Mesenchymal stem cell (in vitro differentiated cells and primary cell): Measurements from ENCODE around the gene GNPTG.
"Not testable (repeated sequence)": the region's sequence is repeated elsewhere in the genome, so short reads cannot be mapped to it uniquely, and the experiment has no call there.

ENCODE experiments used
- DNase-seq: peaks from one replicate; pipeline ENCODE4 v3.0.0-alpha.2; 2013
- H2AFZ ChIP-seq: one replicate; pipeline ENCODE4 v1.6.1; 2013; ENCODE audit warnings: low read depth, mild to moderate bottlenecking, control low read depth, inconsistent platforms, low read length, moderate library complexity
- H2AK5ac ChIP-seq: 2 replicates; pipeline ENCODE4 v1.6.1; 2013; ENCODE audit warnings: low read length, moderate library complexity, mild to moderate bottlenecking, inconsistent platforms; ENCODE audit not compliant: severe bottlenecking
- H2BK120ac ChIP-seq: one replicate; pipeline ENCODE4 v1.6.1; 2013; ENCODE audit warnings: low read depth, mild to moderate bottlenecking, inconsistent platforms, low read length, moderate library complexity
- H2BK12ac ChIP-seq, 2 experiments: one replicate each; pipeline ENCODE4 v1.6.1; 2013; ENCODE audit warnings: inconsistent platforms in 2 of 2, low read length in 2 of 2, mild to moderate bottlenecking in 2 of 2, moderate library complexity in 2 of 2, control low read depth in 1 of 2
- H2BK15ac ChIP-seq: one replicate; pipeline ENCODE4 v1.6.1; 2013; ENCODE audit warnings: mild to moderate bottlenecking, low read depth, inconsistent platforms; ENCODE audit not compliant: poor library complexity, severe bottlenecking
- H2BK5ac ChIP-seq: 2 replicates; pipeline ENCODE4 v1.6.1; 2013; ENCODE audit warnings: low read depth, mild to moderate bottlenecking, low read length, control low read depth, inconsistent platforms; ENCODE audit not compliant: poor library complexity, severe bottlenecking
- H3K14ac ChIP-seq, 2 experiments: one replicate each; pipeline ENCODE4 v1.6.1; 2013; ENCODE audit warnings: inconsistent platforms in 2 of 2, low read length in 2 of 2, control low read depth in 1 of 2, mild to moderate bottlenecking in 1 of 2, moderate library complexity in 1 of 2
- H3K18ac ChIP-seq, 2 experiments: one replicate each; pipeline ENCODE4 v1.6.1; 2013; ENCODE audit warnings: inconsistent platforms in 2 of 2, low read length in 2 of 2, control low read depth in 1 of 2, low read depth in 1 of 2, mild to moderate bottlenecking in 1 of 2
- H3K23ac ChIP-seq, 2 experiments: one replicate each; pipeline ENCODE4 v1.6.1; 2013; ENCODE audit warnings: inconsistent platforms in 2 of 2, low read length in 2 of 2, mild to moderate bottlenecking in 2 of 2, moderate library complexity in 2 of 2, control low read depth in 1 of 2
- H3K27ac ChIP-seq: 2 replicates; pipeline ENCODE4 v1.5.1; 2013; ENCODE audit warnings: mild to moderate bottlenecking, moderate library complexity, low read length, control low read depth, inconsistent platforms; ENCODE audit not compliant: poor library complexity, severe bottlenecking
- H3K27me3 ChIP-seq, 2 experiments: 2 replicates each; pipeline versions ENCODE4 v1.6.1 to v1.7.0; 2013; ENCODE audit warnings: low read length in 2 of 2, mild to moderate bottlenecking in 2 of 2, moderate library complexity in 2 of 2, control low read depth in 1 of 2, inconsistent platforms in 1 of 2; ENCODE audit not compliant: control insufficient read depth in 1 of 2, insufficient read depth in 1 of 2
- H3K36me3 ChIP-seq, 2 experiments: 2 replicates each; pipeline versions ENCODE4 v1.6.1 to v1.7.0; 2013; ENCODE audit warnings: low read length in 2 of 2, control low read depth in 1 of 2, inconsistent platforms in 1 of 2, low read depth in 1 of 2, mild to moderate bottlenecking in 1 of 2; ENCODE audit not compliant: insufficient read depth in 2 of 2, control insufficient read depth in 1 of 2
- H3K4ac ChIP-seq, 2 experiments: one replicate each; pipeline ENCODE4 v1.6.1; 2013; ENCODE audit warnings: inconsistent platforms in 2 of 2, low read length in 2 of 2, mild to moderate bottlenecking in 2 of 2, moderate library complexity in 2 of 2, control low read depth in 1 of 2, low read depth in 1 of 2
- H3K4me1 ChIP-seq: 2 replicates; pipeline ENCODE4 v1.6.1; 2013; ENCODE audit warnings: low read depth, low read length, control low read depth; ENCODE audit not compliant: control insufficient read depth, insufficient read depth
- H3K4me2 ChIP-seq: 2 replicates; pipeline ENCODE4 v1.6.1; 2013; ENCODE audit warnings: low read length, mild to moderate bottlenecking, inconsistent platforms; ENCODE audit not compliant: poor library complexity, severe bottlenecking
- H3K4me3 ChIP-seq, 2 experiments: 2 replicates each; pipeline versions ENCODE4 v1.5.1 to v1.7.0; 2013; ENCODE audit warnings: low read length in 2 of 2, mild to moderate bottlenecking in 2 of 2, control low read depth in 1 of 2, low read depth in 1 of 2; ENCODE audit not compliant: insufficient read depth in 1 of 2
- H3K79me1 ChIP-seq: replicated peaks from 2 replicates; pipeline ENCODE4 v1.6.1; 2013; ENCODE audit warnings: mild to moderate bottlenecking, control low read depth, low read length, inconsistent platforms; ENCODE audit not compliant: poor library complexity, severe bottlenecking
- H3K9ac ChIP-seq: 2 replicates; pipeline ENCODE4 v1.7.0; 2013; ENCODE audit warnings: mild to moderate bottlenecking, low read length, moderate library complexity
- H3K9me3 ChIP-seq: 2 replicates; pipeline ENCODE4 v1.7.0; 2013; ENCODE audit warnings: mild to moderate bottlenecking, low read length; ENCODE audit not compliant: control insufficient read depth
- H4K8ac ChIP-seq: one replicate; pipeline ENCODE4 v1.6.1; 2013; ENCODE audit warnings: inconsistent platforms, mild to moderate bottlenecking, low read length, moderate library complexity
- H4K91ac ChIP-seq: one replicate; pipeline ENCODE4 v1.6.1; 2013; ENCODE audit warnings: mild to moderate bottlenecking, low read length, inconsistent platforms
- WGBS: methylation state at CpG from one replicate; pipeline ENCODE4 v1.1.7; 2013; ENCODE audit warnings: mixed read lengths; 5-methylcytosine and 5-hydroxymethylcytosine counted together

The GNPTG gene

GRCh38 chr16:1326946-1327618, 24.6 kb upstream of the GNPTG start:
- Histone ChIP-seq H3K4me1 (peaks cover 11% of the 10 kb centered on the region), H2BK12ac (no peak overlapping the region), H3K36me3 (peaks cover 32 to 52% of the 10 kb centered on the region in 2 experiments), H2BK15ac (no peak overlapping the region), H3K18ac (no peak overlapping the region), H4K91ac (no peak overlapping the region), H4K8ac (no peak overlapping the region), H2AFZ (no peak overlapping the region), H3K27ac (no peak overlapping the region), H3K79me1 (peaks cover 19% of the 10 kb centered on the region), H2BK120ac (no peak overlapping the region), H2AK5ac (no peak overlapping the region), H3K4me2 (no peak overlapping the region), H3K23ac (no peak overlapping the region), H3K9me3 (no peaks in the 10 kb centered on the region), H3K4ac (no peak overlapping the region), H3K27me3 (peaks cover 17 to 20% of the 10 kb centered on the region in 2 experiments), H2BK5ac (no peak overlapping the region), H3K14ac (no peak overlapping the region), H3K9ac (no peak overlapping the region), H3K4me3 (no peak overlapping the region)
- WGBS: 90% methylated on average over 17 of the region's 17 CpGs
- DNase-seq: no peak

DNA sequence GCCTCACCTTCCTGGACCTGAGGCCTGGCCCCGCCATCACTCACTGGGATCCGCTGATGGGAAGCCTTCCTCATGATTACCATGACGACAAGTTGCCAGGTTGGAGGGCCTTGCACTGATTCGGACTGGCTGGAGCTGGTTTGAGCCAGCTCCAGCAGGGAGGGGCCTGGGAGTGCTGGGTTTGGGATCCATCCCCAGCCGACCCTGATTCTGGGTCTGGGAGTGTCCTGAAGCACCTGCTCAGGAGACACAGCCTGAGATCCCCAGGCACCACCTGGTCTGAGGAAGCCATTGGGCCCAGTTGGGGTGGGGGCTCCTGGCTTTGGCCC, 24.1 kb upstream of the GNPTG start:
- H3K27ac ChIP-seq: no peak overlapping the region
- H3K4me1 ChIP-seq: peaks cover 16% of the 10 kb centered on the region
- H3K9ac ChIP-seq: no peak overlapping the region
- H2BK12ac ChIP-seq: no peak overlapping the region
- no peak overlapping the region for H3K23ac ChIP-seq
- H3K36me3 ChIP-seq: peaks cover 29 to 48% of the 10 kb centered on the region in 2 experiments
- no peak for DNase-seq
- no peak overlapping the region for H3K14ac ChIP-seq
- no peaks in the 10 kb centered on the region for H3K9me3 ChIP-seq
- no peak overlapping the region for H2AK5ac ChIP-seq
- H4K91ac ChIP-seq: no peak overlapping the region
- no peak overlapping the region for H4K8ac ChIP-seq
- H2BK15ac ChIP-seq: no peak overlapping the region
- no peak overlapping the region for H2BK120ac ChIP-seq
- no peak overlapping the region for H3K4me3 ChIP-seq
- H2AFZ ChIP-seq: no peak overlapping the region
- H3K18ac ChIP-seq: no peak overlapping the region
- no peak overlapping the region for H2BK5ac ChIP-seq
- H3K79me1 ChIP-seq: peaks cover 19% of the 10 kb centered on the region
- WGBS: 85% methylated on average over 5 of the region's 5 CpGs
- no peak overlapping the region for H3K4ac ChIP-seq
- H3K27me3 ChIP-seq: peaks cover 22 to 25% of the 10 kb centered on the region in 2 experiments
- H3K4me2 ChIP-seq: no peak overlapping the region

DNA sequence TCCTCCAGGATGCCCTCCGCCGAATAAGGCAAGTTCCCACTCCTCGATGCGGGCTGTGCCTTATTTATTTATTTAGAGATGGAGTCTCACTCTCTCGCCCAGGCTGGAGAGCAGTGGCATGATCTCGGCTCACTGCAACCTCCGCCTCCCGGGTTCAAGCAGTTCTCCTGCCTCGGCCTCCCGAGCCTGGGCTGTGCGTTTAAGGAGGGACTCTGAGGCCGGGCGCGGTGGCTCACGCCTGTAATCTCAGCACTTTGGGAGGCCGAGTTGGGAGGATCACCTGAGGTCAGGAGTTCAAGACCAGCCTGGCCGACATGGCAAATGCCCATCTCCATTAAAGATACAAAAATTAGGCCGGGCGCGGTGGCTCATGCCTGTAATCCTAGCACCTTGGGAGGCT, 23.6 kb upstream of the GNPTG start:
- Histone ChIP-seq H3K4me1 (peaks cover 20% of the 10 kb centered on the region), H3K27me3 (peaks cover 28 to 30% of the 10 kb centered on the region in 2 experiments), H3K36me3 (peaks cover 28 to 45% of the 10 kb centered on the region in 2 experiments), H3K79me1 (peaks cover 19% of the 10 kb centered on the region)
- H3K23ac ChIP-seq, DNase-seq, H3K4ac ChIP-seq, H2BK15ac ChIP-seq, H2AK5ac ChIP-seq, H2AFZ ChIP-seq, H3K27ac ChIP-seq, H2BK120ac ChIP-seq, H3K14ac ChIP-seq, H2BK5ac ChIP-seq, H3K9ac ChIP-seq, H4K91ac ChIP-seq, H3K4me2 ChIP-seq, H3K9me3 ChIP-seq, H4K8ac ChIP-seq, H3K4me3 ChIP-seq, H2BK12ac ChIP-seq, H3K18ac ChIP-seq: not testable (repeated sequence)
- 93% methylated on average over 20 of the region's 20 CpGs for WGBS

- not testable (repeated sequence) for H2AK5ac ChIP-seq, H2BK5ac ChIP-seq, DNase-seq, H3K4me2 ChIP-seq, H3K9ac ChIP-seq, H3K27ac ChIP-seq, H4K91ac ChIP-seq, H2BK120ac ChIP-seq, H3K18ac ChIP-seq, H4K8ac ChIP-seq, H2BK12ac ChIP-seq, H3K14ac ChIP-seq, H2AFZ ChIP-seq, H3K4ac ChIP-seq, H3K23ac ChIP-seq, H3K9me3 ChIP-seq, H2BK15ac ChIP-seq, H3K4me3 ChIP-seq
- Histone ChIP-seq H3K4me1 (peaks cover 27% of the 10 kb centered on the region), H3K27me3 (peaks cover 33% of the 10 kb centered on the region in 2 experiments), H3K79me1 (peaks cover 12% of the 10 kb centered on the region), H3K36me3 (peaks cover 20 to 36% of the 10 kb centered on the region in 2 experiments)
- 95% methylated on average over 10 of the region's 10 CpGs for WGBS
Measured at GRCh38 chr16:1328961-1329360, 22.8 kb upstream of the GNPTG start.
